CD4-positive, alpha-beta T cell treated with Interleukin-6 at 100 ng/mL for 8 hours (primary cell): ENCODE measurements around the gene SYNM.
"Not testable (repeated sequence)": the region's sequence is repeated elsewhere in the genome, so short reads cannot be mapped to it uniquely, and the experiment has no call there.

ENCODE experiments used
- DNase-seq: peaks from one replicate; pipeline ENCODE4 v3.0.0-alpha.2; 2020; ENCODE audit warnings: mixed read lengths, low spot score

SYNM gene

GRCh38 chr15:99105514-99106341, 848 bp downstream of the SYNM start:
- no peak for DNase-seq

- DNase-seq, result no peak
Measured at GRCh38 chr15:99106417-99107220, 1.7 kb downstream of the SYNM start.

- DNase-seq, result no peak
Measured at GRCh38 chr15:99108993-99109392, 4.1 kb downstream of the SYNM start.

DNA sequence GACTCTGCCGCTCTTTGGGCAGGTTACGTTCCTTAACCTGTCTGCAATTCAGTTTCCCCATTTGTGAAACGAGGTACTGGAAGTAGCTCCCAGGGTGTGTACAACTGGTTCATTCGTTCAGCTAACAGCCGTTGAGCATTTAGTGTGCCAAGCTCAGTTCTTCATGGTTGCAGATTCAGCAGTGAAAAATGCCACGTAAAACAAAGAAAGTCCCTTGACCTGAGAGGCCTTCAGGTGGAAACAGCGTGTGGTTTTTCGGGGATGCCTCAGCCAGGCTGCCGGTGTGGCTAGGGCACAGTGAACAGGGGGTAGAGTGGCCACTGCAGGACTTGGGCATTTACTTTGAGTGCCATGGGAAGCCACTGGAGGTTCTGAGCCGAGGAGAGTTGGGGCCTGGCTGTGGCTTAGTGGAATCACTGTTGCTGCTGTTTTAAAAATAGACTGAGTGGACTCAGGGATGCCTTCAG, 4.7 kb downstream of the SYNM start:
- no peak for DNase-seq

- no peak for DNase-seq
Measured at GRCh38 chr15:99110093-99110492, 5.2 kb downstream of the SYNM start.

DNA sequence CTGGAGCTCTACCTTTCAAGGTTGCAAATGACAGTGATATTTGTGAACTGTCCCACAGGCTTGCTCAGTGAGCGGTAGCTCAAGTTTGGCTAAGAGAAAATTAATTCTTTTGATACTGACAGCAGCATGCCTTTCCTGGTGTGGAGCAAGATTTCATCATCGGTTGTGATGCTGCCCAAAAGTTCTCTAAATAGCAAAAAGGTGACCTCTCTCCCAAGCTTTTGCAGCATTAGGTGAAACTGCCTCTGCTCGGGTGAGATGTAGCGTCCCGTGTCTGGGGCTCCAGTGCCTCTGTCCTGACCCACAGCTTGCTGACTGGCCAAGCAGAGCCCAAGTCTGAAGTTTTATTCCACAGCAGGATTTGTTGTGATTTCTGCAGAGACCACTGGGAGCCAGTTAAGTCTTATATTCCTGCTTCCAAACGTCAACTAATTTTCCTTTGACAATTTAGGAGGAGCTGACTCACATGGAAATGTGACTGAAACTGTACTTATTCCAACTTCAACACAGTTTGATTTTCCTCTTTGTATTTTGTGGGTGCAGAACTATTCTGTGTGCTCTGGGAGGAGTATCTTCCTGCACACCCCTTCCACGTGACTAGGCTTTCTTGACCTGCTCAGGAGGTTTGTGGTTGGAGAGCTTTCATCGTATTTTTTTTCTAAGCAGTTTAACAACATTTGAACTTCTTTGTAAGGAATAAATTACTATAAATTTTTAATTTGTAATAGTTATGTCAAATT, 5.9 kb downstream of the SYNM start:
- no peak for DNase-seq

DNA sequence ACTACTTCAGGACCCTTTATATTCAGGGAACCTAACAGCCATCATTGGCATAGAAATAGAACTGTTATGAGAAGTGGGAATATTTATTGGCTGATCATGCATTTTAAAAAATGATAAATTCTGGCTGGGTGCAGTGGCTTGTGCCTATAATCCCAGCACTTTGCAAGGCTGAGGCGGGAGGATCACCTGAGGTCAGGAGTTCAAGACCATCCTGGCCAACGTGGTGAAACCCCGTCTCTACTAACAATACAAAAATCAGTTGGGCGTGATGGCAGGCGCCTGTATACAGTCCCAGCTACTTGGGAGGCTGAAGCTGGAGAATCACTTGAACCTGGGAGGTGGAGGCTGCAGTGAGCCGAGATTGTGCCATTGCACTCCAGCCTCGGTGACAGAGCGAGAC, 6.8 kb downstream of the SYNM start:
- not testable (repeated sequence) for DNase-seq

- no peak for DNase-seq
Measured at GRCh38 chr15:99113547-99114271, 8.8 kb downstream of the SYNM start.

GRCh38 chr15:99114511-99115299, 9.8 kb downstream of the SYNM start:
- DNase-seq, result no peak

DNA sequence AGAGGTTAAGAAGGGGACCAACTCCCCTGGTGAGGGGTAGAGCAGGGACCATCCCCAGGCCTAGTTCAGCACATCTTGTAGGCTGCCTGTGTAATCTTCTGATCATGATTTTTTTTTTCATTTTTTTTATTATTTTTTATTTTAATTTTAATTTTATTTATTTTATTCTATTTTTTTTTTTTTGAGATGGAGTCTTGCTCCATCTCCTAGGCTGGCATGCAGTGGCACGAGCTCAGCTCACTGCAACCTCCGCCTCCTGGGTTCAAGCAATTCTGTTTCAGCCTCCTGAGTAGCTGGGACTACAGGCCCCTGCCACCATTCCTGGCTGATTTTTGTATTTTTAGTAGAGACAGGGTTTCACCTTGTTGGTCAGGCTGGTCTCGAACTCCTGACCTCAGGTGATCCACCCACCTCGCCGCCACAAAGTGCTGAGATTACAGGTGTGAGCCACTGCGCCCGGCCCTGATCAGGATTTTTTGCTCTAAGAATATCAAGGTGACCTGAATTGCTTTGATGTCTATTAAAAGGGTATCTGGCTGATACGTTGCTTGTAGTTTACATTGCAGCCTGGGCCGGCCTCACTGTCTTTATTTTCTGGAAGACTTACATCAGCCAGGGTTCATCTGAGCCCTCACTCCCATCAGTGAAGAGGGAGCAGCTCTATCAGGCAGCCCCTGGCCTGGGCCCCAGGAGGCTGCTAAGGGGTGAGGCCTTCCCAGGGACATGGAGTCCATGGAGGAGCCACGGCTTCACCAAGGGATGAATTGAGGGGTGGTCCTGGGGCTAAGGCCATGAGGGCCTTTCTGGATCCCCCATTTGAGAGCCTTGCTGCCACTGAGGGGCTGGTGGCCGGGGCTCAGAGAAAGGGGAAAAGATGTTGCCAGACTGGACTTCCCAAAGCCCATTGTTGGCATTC, 10.7 kb downstream of the SYNM start:
- DNase-seq, result no peak

- DNase-seq, result no peak
Measured at GRCh38 chr15:99117111-99117510, 12.2 kb downstream of the SYNM start.

DNA sequence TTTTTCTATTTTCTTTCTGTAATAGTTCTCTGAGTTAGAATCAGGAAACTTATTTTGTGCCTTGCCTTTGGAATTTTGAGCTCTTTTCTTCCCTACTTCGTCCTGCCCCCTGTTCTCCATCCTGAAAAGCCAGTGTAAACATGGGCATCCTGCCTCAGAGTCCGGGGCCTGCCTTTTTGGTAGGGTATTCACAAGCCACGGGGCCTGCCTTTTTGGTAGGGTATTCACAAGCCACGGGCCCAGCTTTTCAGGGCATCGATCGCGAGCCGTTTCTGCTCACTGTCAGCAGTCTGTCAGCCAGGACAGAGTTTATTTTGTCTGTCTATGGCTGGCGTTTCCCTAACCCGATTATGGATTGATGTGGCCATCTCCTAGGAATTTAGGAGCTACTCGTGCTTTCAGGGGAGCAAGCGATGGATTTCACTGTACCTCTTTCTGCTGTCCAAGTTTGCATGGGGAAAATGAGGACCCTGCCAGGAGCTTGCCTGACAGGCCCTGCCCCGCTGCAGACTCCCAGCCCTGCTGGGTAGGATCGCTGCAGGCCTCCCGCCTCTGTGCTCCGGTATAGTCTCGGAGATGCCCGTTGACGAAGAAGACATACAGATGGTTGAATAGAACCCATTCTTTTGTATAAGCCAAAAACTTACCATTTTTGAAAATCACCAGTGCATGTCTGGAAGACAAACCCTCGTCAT, 12.8 kb downstream of the SYNM start:
- no peak for DNase-seq

GRCh38 chr15:99118258-99118632, 13.4 kb downstream of the SYNM start:
- DNase-seq, result no peak

DNA sequence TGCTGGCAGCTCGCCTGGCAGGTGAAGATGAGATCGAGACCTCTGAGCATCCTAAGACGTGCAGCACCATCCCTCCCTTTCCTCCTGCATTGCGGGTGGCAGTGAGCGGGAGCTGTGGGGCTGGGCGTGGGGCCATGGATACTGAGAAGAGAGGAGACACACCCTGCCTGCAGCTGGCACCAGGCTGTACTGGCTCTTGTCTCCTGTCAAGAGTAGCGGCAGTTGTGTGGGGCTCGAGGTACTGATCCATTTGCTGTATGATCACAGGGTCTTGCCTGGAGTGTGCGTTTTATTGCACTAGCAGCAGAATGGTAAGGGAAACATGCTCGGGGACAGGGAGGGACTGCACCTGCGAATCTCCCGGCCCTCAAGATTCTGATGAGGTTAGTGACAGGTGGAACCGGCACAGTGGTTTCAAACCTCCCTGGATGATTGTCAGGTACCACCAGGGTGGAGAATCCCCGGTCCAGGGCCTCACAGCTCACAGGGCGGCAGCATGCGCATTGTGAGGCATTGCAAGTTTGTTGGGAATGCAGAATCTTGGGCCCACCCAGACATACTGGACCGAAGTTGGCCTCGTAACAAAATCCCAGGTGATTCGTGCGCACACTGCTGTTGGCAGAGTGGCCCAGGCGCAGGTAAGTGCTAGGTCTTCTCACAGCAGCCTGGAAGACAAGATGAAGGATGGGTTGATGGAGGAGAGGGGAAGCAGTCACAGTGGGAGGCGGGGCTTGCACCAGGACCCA, 14.1 kb downstream of the SYNM start:
- DNase-seq, result no peak

GRCh38 chr15:99120050-99120777, 15.3 kb downstream of the SYNM start:
- DNase-seq, result no peak

- DNase-seq, result no peak
Measured at GRCh38 chr15:99121207-99121606, 16.3 kb downstream of the SYNM start.

DNA sequence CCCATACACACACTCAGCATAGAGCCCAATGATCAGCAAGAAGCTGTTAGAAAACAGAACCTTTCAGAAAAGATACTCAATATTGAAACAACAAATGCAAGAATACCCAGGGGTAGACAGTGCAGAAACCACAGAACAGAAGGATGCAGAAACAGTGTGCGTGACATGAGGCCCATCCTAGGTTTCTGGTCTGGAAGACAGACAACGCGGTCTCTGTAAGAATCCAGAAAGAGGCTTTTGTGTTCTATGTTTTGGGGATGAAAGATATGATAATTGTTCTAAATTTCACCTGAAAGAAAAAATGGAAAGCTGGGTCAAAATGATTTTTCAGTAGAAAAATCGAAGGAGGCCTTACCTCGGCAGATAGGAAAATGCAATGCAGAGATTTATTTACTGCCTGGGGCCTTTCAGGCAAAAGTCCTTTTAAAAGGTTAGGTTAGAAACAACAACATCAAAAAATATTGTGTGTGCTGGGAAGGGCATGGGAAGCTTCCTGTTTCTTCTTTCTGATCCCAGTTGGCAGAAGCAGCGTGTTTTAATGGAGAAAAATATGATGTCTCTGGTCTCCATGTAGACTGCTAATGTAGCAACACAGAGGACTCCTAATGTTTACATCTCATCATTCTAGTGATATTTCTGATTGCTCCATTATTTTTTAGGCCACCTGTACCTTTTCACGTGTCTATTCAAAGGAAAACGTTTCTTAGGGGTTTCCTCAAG, 17.0 kb downstream of the SYNM start:
- no peak for DNase-seq
